PC-9 (cell line): ENCODE measurements around the gene ANKS1B.

Source experiments
- CTCF ChIP-seq: fragments of 200-600 bp; sonication (generic); conservative IDR thresholded peaks from 2 replicates; pipeline ENCODE4 v1.6.1; 2017; ENCODE audit warnings: mixed run types, antibody characterized with exemption, mild to moderate bottlenecking, moderate library complexity
- EZH2 ChIP-seq: fragments of 200-600 bp; sonication (generic); IDR thresholded peaks from 2 replicates; pipeline ENCODE4 v1.8.0; 2017; ENCODE audit warnings: antibody characterized with exemption, low read depth

GRCh38 chr12:99027055-99027393 lies 957.7 kb downstream of the ANKS1B start:
- TF ChIP-seq CTCF (no peak), EZH2 (no peak)
